HG02885 (cell line): ENCODE measurements around the gene DGKI.
A peak's percentile ranks its signal among the peaks of the same experiment; 100 is the strongest.

Source experiments
- ATAC-seq: cut with Tn5 transposase; IDR thresholded peaks from one replicate; pipeline ENCODE4 v1.9.1; 2021; ENCODE audit warnings: mild to moderate bottlenecking; ENCODE audit not compliant: unreplicated experiment, poor library complexity

The DGKI gene

DNA sequence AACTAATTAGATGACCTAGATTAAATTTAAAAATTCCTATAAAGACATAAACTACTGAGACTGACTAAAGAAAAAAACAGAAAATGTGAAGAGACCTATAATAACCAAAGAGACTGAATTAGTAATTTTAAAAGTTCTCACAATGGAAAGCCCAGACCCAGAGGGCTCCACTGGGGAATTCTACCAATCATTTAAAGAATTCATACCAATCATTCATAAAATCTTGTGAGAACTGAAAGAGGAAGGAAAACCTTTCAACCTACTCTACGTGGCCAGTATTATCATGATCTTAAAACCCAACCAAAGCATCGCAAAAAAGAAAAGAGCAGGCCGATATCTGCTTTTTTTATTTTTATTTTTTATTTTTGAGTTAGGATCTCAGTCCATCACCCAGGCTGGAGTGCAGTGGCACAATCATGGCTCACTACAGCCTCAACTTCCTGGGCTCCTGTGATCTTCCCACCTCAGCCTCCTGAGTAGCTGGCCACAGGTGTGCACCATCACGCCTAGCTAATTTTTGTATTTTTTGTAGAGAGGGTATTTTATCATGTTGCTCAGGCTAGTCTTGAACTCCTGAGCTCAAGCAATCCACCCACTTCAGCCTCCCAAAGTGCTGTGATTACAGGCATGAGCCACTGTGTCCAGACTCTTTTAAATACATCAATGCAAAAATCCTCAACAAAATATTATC is 48.6 kb downstream of the DGKI start:
- ATAC-seq: peak; percentile 97

DNA sequence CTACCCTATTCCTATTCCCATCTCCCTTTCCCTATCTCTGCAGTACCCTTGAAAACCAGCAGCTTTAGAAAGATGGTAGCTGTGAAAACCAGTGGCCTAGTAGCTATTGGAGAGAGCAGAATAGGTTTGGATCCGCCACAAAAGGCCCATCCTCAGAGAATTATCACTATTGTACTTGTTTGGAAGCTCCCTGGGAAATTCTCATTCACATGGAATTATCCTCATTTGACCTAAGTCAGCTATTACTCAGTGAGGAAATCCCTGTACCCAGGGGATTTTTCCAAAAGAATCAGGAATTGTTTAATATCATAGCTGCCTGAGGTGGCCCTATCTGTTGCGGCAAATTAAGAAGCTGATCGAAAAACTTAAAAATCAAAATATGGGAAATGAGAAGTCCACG is 51.6 kb downstream of the DGKI start:
- no peak for ATAC-seq

DNA sequence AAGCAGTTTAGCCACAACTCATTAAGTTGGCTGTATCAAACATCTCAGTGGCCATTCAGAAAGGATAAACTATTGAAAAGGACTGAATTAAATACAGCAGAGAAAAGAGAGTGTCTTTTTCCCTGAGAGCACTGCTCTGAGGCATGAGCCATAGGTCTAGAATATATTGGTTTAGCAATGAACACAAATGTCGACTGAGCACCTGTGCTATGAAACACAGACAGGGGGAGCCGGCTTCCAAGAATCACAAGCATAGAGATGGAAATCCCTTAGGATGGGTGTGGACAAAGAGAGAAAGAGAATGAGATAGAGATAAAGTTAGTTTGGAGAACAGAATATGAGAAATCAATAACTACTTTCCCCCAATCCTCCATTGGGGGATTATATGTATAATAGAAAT is 54.8 kb downstream of the DGKI start:
- ATAC-seq: no peak

DNA sequence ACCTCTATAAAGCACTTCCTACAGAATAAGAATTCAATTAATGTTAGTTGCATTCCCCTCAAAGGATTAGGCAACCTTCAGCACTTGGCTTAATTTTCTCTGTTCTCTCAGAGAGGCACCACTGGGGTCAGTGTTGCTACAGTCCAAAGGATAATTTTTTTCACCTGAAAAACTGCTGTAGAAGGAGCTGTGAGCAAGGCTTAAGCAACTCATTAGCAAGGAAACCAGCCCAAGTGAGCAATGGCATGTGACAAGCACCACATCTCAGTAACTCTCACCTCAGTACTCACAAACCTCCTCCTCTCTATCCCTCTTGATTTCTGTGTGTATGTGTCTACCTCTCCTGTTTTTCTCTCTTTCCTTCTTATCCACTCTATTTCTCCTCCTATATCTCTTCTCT is 55.9 kb downstream of the DGKI start:
- ATAC-seq: no peak

DNA sequence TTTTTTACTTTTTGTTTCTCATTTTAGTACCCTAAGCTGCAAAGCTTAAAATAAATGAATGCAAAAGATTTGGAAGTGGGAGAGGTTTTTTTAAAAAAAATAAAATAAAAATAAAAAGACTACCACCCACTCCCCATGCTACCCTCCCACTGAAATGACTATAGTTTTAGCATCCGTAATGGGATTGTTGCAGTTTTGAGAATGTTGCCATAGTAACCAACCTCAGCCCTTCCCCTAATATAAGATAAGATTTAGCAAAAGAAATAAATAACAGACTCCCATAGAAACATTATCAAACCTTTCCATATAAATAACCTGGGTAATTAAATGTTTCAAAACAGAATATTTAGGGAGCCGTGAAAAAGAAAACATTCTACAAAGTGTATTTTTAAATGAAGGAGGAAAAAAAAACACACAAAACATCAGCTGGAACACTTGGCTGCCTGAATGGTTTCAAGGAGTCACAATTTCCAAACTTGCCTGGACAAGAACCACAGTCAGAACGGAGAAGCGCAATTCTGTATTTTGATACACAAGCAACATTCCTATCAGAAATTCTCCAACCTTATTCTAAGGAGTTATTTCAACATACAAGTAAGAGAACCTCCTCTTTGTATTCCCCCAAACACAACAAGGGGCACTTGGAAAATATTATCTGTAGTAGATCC is 57.4 kb downstream of the DGKI start:
- ATAC-seq: no peak

DNA sequence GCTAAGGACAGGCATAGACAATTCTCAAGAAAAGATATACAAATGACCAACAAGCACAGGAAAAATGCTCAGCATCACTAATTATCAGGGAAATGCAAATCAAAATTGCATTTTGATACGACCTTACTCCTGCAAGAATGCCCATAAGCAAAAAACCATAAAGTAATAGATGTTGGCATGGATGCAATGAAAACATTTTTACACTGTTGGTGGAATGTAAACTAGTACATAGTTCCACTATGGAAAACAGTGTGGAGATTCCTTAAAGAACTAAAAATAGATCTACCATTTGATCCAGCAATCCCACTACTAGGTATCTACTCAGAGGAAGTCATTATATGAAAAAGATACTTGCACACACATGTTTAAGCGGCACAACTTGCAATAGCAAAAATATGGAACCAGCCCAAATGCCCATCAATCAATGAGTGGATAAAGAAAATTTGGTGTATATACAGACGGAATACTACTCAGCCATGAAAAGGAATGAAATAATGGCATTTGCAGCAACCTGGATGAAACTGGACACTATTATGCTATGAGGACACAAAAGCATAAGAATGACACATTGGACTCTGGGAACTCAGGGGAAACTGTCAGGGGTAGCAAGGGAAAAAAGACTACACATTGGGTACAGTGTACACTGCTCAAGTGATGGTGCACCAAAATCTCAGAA is 59.3 kb downstream of the DGKI start:
- no peak for ATAC-seq

DNA sequence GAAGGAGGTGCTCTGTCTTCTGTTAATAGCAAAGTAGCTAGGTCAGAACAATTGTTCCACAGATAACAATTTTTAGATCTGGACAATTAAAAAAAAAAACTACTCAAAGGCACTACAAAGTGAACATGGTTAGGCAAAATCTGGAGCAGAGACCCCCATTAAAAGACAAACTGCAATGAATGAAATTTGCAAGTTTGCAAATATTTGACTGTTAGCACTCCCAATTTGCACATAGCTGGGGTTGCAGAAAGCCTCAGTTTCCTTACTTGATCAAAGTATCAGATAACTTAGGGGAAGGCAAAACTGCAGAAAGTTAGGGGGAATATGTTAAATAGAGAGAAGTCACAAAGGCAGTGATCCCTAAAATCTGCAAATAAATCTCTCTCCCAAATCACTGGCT is 68.3 kb downstream of the DGKI start:
- ATAC-seq: no peak

DNA sequence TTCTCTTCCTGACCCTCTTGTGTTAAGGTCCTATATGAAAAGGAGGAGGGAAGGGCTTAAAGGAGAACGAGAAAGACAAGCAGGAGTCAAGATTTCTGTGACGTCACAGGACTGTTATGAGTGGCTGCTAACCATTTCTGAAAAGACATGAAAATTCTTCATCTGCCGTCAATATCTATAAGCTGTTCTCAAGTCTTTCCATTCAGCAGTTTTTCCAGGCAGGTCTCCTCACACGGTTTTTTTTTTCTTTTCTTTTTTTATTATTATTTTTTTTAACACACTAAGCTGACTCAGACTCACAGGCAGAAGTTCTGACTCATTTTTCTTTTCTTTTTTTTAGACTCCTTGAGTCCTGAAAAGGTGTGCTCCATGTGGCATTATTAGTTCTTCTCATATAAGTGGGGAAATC is 72.0 kb downstream of the DGKI start:
- ATAC-seq: peak; percentile 72

DNA sequence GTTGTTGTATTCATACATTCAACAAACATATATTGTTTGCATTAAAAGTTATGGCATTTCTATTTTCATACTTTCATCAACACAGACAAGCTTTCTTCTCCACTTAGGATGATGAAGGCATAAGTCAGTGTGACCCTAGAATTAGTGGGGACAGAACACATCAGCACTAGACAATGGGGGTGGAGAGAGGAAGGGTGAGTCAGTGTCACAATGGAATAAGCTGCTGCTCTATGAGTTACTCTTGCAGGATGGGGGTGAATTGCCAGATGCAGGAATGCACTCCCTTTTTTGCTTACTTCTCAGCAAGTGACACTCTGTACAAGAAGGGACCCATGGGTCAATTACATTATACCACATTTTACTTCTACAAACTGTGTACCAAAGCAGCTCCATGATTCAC is 74.0 kb downstream of the DGKI start:
- ATAC-seq: peak; percentile 50

DNA sequence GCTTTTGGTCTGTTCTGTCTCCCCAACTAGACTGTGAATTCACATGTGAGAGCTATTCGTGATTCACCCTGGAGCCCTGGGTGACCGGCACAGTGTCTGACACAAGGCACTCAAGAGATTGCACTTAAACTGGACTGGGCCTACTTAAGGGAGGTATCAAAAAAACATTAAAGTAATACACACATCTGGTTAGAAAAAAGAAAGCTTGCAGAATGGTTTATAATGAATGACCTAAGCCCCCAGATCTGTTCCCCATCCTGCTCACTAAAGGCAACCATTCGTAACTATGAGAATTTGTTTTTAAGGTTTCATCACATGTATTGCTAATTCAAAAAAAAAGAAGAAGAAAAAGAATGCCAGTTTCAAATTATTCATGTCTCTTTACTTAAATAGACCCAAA is 74.5 kb downstream of the DGKI start:
- ATAC-seq: no peak

DNA sequence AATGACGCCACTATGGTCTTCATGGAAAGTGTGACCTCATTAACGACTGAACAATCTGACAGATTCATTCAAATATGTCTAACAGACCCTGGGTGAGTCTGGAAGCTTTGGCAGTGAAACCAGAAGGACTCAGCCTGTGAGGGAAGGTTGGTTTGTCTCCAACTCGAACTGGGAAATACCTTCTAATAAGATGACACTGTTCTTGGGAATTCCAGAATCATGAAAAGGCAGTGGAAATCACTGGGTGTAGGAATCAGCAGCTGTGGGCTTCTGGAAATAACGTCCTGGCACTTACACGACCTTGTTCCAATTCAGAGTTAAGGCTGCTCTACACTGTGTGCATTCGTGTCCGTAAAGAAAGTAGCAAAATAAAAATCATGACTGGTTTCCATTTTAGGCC is 75.1 kb downstream of the DGKI start:
- no peak for ATAC-seq

DNA sequence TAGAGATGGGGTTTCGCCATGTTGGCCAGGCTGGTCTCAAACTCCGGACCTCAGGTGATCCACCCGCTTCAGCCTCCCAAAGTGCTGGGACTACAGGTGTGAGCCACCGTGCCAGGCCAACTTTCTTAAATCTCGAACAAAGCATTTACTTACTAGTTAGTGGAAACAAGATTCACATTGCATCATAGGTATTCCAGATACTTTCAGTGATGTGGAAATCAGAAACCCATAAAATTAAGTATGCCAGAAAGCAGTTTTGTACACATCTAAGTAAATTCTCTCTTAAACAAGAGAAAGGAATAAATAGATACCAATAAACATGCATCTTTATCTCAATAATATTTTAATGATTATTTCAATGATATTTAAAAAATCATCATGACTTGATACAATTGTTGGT is 75.5 kb downstream of the DGKI start:
- no peak for ATAC-seq

DNA sequence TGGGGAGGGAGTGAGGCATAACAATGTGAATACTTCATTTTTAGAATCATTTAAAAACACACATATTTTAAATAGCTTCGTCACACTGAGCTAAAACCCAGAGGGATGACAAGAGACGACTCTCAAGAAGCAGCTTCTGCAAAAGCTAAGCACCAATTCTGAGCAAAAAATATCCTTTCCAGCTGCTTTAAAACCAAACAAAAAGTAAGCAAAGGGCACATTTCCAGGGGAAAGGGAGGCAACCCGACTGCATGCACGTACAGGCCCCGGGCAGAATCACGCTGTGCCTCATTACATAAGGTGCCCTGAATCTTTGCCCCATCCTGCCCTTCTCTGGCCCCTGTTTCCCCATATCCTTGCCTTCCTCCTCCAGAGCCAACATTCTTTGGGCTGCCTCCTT is 78.4 kb downstream of the DGKI start:
- no peak for ATAC-seq

DNA sequence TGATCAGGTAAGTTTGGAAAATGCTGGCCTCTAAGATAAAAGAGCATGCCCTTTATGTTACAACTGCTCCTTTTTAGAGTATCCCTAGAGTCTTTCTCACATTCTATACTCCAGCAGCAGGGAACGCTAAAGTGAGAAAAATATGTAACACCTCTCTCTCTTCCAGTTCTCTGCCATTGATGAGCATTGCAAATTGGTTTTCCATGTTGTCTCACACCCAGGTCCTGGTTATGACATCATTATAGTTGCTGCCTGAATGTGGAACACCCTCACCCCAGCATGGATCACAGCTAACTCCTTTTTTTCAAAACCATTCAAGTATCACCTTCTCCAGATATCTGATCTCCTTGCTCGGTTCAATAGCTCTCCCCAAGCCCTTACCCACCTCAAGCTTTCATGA is 84.4 kb downstream of the DGKI start:
- no peak for ATAC-seq

DNA sequence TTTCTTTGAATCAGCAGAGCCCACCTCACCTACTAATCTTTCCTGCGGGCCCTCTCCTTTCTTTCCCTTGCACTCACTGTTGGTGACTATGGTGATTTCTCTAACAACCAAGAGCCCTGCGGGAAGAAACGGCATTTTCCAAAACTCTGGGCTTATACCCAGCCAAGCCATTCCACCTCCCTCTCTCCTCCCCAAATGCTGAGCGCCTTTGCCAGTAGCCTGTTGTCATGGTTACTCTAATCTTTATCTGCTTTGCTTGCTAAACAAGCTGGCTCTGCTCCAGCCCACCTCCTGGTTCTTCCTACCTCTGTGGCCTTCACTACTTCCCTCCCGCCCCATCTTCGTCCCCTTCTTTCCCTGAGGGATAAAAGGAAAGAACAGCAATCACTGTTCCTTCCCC is 86.7 kb downstream of the DGKI start:
- ATAC-seq: no peak

DNA sequence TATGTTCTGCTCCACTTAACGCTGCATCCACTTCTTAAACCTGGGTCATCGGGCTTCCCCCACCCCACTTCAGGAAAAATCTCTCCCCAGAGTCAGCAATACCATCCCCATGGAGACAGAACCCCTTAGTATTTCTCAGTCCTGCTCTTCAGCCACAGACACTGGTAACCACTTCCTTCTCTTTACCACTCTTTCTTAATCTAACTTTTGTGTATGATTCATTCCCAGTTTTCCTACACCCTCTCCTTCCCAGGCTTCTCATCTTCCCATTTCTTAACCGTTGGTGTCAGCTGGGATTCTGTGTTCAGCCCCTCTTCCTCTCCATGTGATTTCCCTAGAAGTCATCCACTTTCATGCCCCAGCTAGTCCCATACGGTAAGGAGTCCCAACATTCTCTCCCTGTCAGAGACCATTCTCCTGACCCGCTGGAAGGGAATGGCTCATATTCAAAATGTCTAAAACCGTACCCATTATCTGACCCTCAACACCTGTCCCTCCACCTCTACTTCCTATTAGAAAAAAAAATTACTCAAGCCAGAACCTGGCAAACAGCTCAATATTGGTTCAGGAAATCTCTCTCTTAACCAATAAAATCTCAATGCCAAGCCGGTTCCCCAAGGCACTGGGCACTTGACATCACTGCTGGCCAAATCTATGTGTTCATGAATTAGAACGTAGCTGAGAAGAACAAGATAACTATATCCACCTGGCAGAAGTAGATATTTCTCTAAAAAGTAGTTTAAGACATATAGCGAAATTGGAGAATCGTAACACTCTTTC is 89.4 kb downstream of the DGKI start:
- ATAC-seq: no peak

DNA sequence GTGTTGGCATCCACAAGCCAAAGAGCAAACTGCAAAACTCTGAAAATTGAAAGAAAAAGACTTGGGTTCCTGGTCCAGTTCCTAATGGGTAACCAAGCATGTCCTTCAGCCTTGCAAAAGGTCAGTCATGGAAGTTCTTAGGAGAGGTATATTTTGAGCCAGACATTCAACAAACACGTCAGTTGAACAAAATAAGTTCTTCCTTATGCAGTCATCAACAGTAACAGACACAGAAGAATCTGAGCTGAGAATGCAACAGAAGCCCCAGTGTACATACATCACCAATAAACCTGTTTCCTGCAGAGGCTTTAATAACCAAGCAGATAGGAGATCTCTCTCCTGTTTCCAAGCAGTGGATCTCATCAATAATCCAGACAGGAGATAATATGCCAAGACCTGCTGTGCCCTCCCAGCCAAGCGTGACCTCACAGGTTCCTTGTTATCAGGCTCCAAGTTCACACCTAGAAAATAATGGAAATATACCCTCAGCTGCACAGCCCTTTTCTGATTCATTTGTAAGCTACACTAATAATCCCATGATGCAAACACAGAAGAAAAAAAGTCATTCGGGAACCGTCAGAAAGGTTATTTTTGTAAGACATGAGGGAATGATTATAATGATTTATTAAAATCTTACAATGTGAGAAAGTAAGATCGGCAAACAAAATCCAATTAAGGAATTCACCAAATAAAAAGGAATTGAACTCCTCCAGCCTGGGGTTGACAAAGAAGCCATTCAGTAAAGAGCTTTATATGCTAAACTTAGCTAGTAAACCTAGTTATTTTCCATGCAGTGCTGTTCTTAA is 90.7 kb downstream of the DGKI start:
- no peak for ATAC-seq

DNA sequence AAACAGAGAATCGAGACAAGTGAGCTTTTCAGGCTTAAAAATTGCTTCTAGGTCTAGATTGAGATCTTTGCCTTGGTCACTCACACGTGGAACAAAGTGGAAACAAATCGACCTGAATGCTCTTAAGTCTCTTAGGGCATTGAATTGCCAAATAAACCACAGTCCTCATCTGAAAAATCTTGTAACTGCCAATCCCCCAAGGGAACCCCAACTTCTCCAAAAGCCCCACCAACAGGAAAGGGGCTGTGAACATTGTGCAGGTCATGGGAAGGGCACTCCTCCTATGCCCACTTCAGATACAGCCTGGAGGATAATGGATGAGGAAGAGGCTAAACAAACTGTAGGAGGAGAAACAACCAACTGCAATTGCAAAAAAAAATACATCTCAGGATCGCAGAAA is 91.3 kb downstream of the DGKI start:
- ATAC-seq: no peak

DNA sequence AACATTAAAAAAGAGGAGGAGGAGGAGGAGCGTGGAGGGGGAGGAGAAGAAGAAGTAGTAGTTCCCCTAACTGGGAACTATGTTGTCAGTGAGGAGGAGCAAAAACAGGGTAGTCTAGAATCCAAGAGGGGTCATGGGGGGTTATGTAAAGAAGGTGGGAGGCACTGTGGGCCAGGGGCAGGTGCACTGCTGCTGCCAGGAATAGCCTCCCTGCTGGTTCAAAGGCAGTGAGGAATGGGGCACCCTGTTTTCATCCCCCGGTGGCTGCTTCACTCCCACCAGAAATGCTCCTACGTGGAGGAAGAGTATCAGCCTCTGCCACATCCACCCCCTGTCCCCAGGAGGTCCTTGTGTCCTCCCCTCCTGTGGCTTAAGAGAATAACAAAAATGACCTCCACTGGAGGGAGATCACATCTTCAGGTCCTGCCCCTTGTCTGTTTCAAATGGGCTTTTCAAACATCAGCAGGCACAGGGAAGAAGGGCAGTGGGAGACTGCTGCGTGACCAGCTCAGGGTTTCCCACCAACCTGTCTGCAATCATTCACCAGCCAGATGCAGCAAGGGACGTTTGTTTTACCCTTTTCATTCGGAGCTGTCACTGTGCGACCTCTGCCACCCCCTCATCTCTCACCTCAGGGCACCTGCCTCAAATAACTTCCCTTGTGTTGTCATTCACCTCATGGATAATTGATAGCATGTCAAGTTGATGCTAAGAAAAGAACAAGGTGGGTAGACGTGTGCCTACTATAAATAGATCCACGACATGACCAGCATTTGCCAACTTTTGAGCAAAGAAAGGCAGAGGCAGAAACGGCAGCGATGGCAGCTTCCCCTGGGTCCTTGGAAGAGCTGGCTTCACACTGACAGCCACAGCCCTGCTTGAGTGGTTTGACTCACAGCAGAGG is 92.6 kb downstream of the DGKI start:
- peak; percentile 39 for ATAC-seq
